Fibroblast of the aortic adventitia (primary cell): ENCODE data around the gene HTR4. TPM values are rescaled to one million over a fixed set of nuclear protein-coding genes. Genes with fewer than 3 reads are reported as not detected.

ENCODE experiments used
- DNase-seq: peaks from one replicate; pipeline ENCODE4 v3.0.0-alpha.2; 2010; ENCODE audit warnings: low read depth
- H3K4me3 ChIP-seq: 2 replicates; pipeline ENCODE4 v1.5.1; 2011; ENCODE audit warnings: low read depth, mild to moderate bottlenecking, control low read depth, low read length, moderate library complexity
- CTCF ChIP-seq: IDR thresholded peaks from 2 replicates; pipeline ENCODE4 v1.5.1; 2011; ENCODE audit warnings: mild to moderate bottlenecking, low read length, control low read depth, inconsistent platforms; ENCODE audit not compliant: insufficient read depth
- total RNA-seq: library from RNA; depleted of rRNA; stranded (reverse); fragments of >200 nt; gene quantifications from 2 replicates; pipeline ENCODE4 v1.2.3, GENCODE V29; 2012; ENCODE audit warnings: low replicate concordance

Gene HTR4
- total RNA-seq, 1 donor, result 0.18 TPM

DNA sequence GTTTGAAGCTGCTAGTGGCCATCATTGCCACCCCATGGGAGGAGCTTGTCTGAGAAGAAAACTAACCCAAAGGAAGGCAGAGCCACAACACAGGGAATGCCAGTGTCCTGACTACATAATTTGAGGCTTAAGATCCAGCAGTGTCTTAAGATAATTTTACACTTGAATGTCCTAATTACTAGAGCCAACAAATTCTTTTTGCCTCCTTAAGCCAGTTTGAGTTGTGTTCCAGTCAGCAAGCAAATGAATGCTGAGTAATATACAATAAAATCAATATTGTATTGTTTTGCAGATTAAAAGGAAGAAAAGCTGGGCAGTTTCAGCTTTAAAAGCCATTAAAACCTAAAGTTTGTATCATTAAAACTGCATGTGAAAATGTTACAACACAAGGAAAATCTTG lies 13.9 kb downstream of the HTR4 start:
- no peak for TF ChIP-seq CTCF
- no peak overlapping the region for H3K4me3 ChIP-seq

DNA sequence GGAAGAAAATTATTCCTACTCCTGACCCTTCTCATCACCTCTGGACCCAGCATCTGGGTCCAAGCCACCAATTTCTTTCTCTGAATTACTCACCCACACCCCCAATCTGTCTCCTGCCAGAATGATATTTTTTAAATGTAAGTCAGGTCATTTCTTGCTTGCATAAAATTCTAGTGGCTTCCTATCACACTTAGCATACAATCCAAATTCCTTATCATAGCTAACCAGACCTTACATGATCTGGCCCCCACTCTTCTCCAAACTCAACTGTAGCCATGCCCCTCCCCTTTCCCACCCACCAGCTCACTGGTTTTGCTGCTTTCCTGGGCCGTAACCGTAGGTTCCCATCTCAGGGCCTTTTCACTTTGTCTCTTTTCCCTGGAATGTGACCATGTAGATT lies 15.2 kb downstream of the HTR4 start:
- H3K4me3 ChIP-seq, result no peak overlapping the region
- no peak for TF ChIP-seq CTCF
- no peak for DNase-seq

More for the DNA sequence above, 13.9 kb downstream of the HTR4 start:
- DNase-seq, result no peak

DNA sequence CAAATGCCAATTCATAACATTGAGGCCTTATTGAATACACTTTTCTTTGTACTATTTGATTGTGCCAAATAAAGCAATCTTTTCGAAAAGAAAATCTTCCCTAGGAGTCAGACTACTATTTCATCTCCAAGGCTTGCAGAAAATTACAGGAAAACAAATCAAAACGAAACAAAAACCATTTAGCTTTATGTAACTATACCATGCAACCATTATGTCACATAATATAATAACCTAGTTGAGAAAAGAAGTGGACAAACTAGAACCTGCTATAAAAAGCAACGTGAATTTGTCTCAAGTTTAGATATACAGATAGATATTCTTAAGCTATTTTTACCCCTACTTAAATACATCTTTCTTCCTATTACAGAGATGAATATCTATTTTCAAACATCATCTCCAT lies 18.0 kb downstream of the HTR4 start:
- TF ChIP-seq CTCF, result no peak

DNA sequence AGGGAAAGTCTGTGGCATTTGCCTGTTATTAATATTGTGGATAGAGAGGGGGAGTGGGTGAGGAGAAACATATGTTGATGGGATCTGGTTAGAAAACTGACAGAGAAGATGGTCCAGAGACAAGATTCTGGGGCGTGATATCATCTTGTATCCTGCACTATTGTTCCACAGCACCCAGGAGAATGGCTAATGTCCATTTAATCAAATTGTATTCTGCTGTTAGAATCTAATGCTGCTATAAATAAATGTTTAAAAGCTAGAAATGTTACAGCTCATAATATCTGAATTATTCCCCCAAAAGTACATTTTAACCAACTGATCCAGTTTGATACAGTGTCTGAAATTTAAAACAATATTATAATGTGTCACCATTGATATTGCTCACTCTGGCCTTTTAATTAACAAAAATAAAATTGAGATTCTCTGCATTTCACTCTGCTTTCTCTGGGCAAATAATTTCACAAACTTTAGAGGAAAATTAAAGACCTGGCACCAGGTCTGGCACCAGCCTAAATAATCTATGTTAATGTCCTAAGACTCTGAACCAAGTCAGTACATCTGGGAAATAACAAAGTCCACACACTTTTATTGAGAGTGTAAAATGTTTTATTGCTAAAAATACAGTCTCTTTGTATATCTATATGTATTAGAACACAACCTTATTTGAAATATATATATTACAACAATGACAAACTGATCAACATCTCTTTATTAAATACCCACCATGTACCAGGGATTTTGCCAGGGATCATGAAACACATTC lies 18.8 kb downstream of the HTR4 start:
- TF ChIP-seq CTCF, result no peak
- no peak for DNase-seq
- H3K4me3 ChIP-seq, result no peak overlapping the region

More for the DNA sequence above, 18.0 kb downstream of the HTR4 start:
- no peak for DNase-seq
- H3K4me3 ChIP-seq, result no peak overlapping the region

DNA sequence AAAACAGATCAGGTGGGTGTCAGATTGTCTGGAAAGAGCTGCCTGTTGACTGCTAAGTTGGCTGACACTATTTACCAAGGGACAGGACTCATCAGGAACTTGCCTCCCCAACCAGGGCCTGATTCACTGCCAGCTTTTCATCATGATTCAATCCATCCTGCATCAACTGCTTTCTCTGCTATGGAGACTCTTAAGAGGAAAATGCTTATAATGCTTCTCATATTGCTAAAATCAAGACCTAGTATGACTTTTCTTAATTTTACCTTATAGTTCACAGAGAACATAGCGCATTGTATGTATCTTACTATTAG lies 21.3 kb downstream of the HTR4 start:
- TF ChIP-seq CTCF, result no peak
- no peak for DNase-seq
- no peak overlapping the region for H3K4me3 ChIP-seq

DNA sequence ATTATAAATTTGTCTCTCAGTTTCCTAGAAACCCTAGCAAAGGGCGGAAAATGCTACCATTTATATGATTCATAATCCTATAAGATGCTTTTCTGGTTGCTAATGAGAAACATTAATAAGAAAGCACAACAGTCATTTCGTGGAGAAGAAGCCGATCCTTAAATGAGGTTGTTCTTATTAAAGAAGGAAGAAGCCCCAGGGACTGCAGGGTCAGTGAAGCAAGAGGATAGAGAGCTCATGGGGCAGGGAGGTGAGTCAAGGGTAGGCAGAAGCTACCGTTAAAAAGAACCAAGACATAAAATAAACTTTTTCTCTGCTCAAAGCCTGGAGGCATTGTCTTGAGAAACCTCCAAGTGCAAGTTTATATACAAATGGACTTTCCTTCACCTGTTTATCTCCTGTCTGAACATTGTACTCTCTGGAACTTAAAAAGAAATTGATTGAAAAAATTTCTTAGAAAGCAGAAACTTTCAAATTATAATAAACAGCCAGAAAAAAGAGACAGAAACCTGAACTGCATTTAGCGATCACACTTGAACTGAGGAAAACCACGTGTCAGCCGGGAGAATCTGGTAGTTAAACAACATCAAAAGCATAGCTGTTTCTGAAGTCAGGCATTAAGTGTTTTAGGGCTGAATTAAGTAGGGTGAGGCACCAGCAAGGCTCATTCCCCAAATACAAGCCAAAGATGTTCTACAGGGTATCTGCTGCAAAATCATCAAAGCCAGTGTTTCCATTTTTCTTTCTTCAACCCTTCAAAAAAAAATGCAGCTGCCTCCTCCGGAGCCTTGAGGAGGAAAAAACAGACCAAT lies 21.9 kb downstream of the HTR4 start:
- no peak for TF ChIP-seq CTCF
- no peak for DNase-seq
- H3K4me3 ChIP-seq, result no peak overlapping the region

DNA sequence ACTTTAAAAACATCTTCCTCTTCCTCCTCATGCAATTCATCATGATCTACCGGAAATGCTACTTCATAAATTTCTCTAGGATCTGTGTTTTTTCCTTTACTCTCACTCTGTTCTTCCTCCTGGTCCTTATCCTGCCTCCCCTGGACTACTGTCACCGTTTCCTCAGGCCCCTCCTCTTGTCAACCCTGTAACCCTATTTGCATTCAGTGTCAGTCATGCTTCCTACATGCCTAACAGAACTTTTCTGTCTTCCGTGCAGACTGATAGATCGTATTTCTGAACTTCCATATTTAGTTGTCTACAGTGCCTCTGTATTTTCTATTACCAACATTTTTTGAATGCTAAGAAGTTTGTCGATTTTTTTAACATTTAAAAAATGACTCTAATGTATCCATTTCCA lies 27.3 kb downstream of the HTR4 start:
- no peak for TF ChIP-seq CTCF
- no peak for DNase-seq
- H3K4me3 ChIP-seq, result no peak overlapping the region
